Nephron progenitor cell (in vitro differentiated cells): ENCODE results near the gene ST6GAL1.

Experiments used
- DNase-seq: peaks from one replicate; pipeline ENCODE4 v3.0.0; 2021
- H3K27ac Mint-ChIP-seq: 2 replicates; pipeline ENCODE4 v1.8.0; 2021; ENCODE audit warnings: mild to moderate bottlenecking, moderate library complexity, mixed read lengths
- H3K27me3 Mint-ChIP-seq: 2 replicates; pipeline ENCODE4 v1.8.0; 2021; ENCODE audit warnings: mild to moderate bottlenecking, low read depth, mixed read lengths; ENCODE audit not compliant: poor library complexity
- H3K36me3 Mint-ChIP-seq: 2 replicates; pipeline ENCODE4 v1.8.0; 2021; ENCODE audit warnings: low read depth, mixed read lengths
- H3K4me1 Mint-ChIP-seq: 2 replicates; pipeline ENCODE4 v1.8.0; 2021; ENCODE audit warnings: mixed read lengths
- H3K4me3 Mint-ChIP-seq: 2 replicates; pipeline ENCODE4 v1.8.0; 2021; ENCODE audit warnings: mild to moderate bottlenecking, moderate library complexity, mixed read lengths
- H3K9me3 Mint-ChIP-seq: 2 replicates; pipeline ENCODE4 v1.8.0; 2021; ENCODE audit warnings: mild to moderate bottlenecking, moderate library complexity, mixed read lengths
- CTCF ChIP-seq: fragments of 200-600 bp; sonication (generic); IDR thresholded peaks from 2 replicates; pipeline ENCODE4 v1.5.0; 2021; ENCODE audit warnings: antibody characterized with exemption

The ST6GAL1 gene

DNA sequence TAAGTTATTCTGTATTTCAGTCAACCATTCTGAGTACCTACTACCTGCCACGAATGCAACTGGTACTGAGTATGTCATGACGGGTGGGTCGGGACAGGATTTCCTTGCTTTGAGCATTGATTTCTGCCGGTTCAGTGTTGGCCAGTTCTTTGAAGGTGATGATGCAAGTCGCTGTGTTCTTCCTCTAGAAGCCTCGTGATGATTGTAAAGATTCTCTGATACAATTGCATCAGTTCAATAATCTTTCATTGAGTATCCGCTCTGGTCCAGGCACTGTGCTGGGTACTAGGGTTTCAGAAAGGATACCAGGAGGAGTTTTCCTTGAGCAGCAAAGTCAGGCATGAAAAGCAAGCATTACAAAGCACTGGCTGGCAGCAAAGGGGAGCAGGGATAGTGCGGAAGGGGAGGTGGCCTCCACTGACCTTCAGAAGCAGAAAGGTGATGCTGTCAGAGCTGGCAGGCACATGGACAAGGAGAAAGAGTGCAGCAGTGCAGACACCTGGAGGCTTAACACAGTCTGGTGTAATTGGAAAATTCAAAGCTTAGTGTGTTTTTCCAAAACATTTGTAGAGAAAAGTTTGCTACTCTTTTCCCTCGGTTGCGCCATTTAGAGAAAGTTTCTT, 108.9 kb downstream of the ST6GAL1 start:
- Mint-ChIP-seq H3K36me3 (peaks cover 89% of the 10 kb centered on the region), H3K4me3 (no peak overlapping the region), H3K9me3 (peaks cover 19% of the 10 kb centered on the region), H3K4me1 (no peaks in the 10 kb centered on the region), H3K27me3 (no peaks in the 10 kb centered on the region), H3K27ac (no peak overlapping the region)
- TF ChIP-seq CTCF: no peak
- no peak for DNase-seq

- Mint-ChIP-seq H3K4me1 (no peaks in the 10 kb centered on the region), H3K27me3 (no peaks in the 10 kb centered on the region), H3K9me3 (peaks cover 13% of the 10 kb centered on the region), H3K36me3 (peaks cover 87% of the 10 kb centered on the region), H3K4me3 (no peak overlapping the region), H3K27ac (no peak overlapping the region)
- TF ChIP-seq CTCF: no peak
- no peak for DNase-seq
These were observed 109.5 kb downstream of the ST6GAL1 start for GRCh38 chr3:187039723-187040414.

DNA sequence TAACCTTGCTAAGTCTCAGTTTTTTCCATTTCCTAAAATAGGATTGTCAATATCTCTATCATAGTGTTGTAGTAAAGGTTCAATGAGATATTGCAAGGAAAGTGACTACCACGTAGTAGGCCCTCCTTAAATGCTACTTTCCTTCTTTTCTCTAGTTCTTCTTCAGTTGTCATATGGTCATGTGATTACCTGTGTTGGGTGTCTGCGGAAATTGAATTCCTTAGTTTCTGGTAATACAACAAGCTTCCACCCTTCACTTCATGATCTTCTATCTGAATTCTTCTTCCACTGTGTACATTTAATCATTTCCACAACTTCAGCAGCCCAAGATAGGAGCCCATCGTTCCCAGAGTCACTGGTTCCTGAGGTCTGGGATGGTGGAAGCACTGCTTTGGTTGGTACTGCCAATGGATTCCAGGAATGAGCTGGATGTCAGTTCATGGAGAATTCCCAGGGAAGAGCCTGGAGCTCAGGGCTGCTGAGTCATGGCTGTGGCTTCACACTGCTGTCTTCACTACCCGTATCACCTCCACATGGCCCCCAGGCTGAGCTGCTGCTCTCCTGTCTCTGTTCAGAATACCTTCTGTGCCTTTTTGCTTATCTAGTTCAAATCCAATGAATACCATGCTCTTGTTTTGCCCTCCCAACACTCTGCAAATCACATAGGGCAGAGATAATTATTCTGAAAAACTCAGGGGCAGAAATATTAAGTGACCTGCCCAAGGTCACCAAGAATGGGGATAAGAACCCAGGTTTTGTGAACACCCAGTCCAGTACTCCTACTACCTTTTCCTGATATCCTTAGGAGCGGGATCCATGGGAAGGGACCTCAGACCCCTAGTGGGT, 110.4 kb downstream of the ST6GAL1 start:
- no peak for TF ChIP-seq CTCF
- H3K27ac Mint-ChIP-seq: peak overlapping the region; percentile 46
- DNase-seq: no peak
- peaks cover 87% of the 10 kb centered on the region for H3K36me3 Mint-ChIP-seq
- H3K9me3 Mint-ChIP-seq: peaks cover 4% of the 10 kb centered on the region
- H3K4me3 Mint-ChIP-seq: no peak overlapping the region
- no peaks in the 10 kb centered on the region for H3K4me1 Mint-ChIP-seq
- no peaks in the 10 kb centered on the region for H3K27me3 Mint-ChIP-seq

DNA sequence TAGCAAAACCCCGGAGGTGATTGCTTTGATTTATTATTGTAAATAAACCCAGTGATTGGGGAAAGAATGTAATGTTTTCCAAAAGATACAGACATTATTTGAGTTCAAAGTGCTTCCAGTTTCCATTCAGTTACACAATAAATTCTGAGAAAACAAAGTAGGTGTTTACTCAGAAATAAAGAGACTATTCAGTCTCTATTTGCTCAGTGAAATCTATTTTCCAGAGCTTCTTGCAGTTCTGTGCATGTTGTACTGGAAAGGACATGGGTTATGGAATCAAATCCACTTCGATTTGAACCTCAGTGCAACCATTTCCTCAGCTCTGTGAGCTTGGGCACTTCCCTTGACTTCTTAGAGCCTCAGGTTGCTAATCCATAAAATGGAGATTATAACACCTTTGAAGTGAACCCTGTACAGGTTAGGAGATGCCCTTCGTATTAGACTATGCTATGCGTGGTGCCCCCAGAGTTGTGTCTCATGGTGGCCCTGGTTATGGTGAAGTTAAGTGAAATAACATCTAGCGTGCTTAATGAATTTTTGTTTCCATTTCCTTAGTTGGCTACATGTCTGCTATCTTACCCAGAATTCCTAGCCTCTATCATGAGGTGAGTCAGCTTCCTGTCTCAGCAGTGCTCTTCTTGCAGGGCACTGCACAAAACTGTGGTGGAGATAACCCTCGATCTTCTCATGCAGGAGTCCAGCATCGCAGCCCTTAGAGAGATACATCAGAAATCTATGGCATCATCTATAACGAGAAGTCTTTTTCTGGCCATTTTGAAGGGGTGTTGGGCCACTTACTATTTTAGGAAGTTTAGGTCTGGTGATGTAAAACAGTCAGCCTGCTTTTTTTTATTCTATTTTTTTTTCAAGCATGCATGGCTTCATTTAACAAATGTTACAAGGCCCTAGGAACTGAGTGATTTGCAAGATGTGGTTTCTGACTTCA, 111.3 kb downstream of the ST6GAL1 start:
- DNase-seq: no peak
- TF ChIP-seq CTCF: no peak
- Mint-ChIP-seq H3K4me3 (no peak overlapping the region), H3K36me3 (peaks cover 87% of the 10 kb centered on the region), H3K27ac (peak overlapping the region; percentile 1), H3K27me3 (no peaks in the 10 kb centered on the region), H3K9me3 (peaks cover 5% of the 10 kb centered on the region), H3K4me1 (no peaks in the 10 kb centered on the region)

- no peak overlapping the region for H3K4me3 Mint-ChIP-seq
- no peaks in the 10 kb centered on the region for H3K4me1 Mint-ChIP-seq
- DNase-seq: no peak
- no peaks in the 10 kb centered on the region for H3K27me3 Mint-ChIP-seq
- peaks cover 88% of the 10 kb centered on the region for H3K36me3 Mint-ChIP-seq
- no peak for TF ChIP-seq CTCF
- H3K9me3 Mint-ChIP-seq: peaks cover 5% of the 10 kb centered on the region
- peak overlapping the region; percentile 1 for H3K27ac Mint-ChIP-seq
These were observed 112.0 kb downstream of the ST6GAL1 start for GRCh38 chr3:187042346-187042745.
